T-cell (primary cell): ENCODE results near the gene MTHFD1. TPM values are rescaled to one million over a fixed set of nuclear protein-coding genes. Genes with fewer than 3 reads are reported as not detected.

Source experiments
- ATAC-seq, 4 experiments: fragments of 200-7000 bp in 3 of 4; fragments of 150-1000 bp in 1 of 4; cut with Tn5 transposase; replicated peaks in 1 of 4; 1 replicate in 3 of 4; 2 replicates in 1 of 4; pipeline ENCODE4 v1.10.0; 2021; ENCODE audit warnings: moderate library complexity in 3 of 4, mild to moderate bottlenecking in 2 of 4, moderate number of reproducible peaks in 1 of 4
- CTCF ChIA-PET, 2 donors: fragments of 300-600 bp; sonication (Branson Sonifier 250); formaldehyde crosslinking; loops; one replicate each; lab custom pipeline; 2022; ENCODE audit warnings: antibody characterized with exemption in 2 of 2; lab: Charles Lee
- POLR2A ChIA-PET, 2 donors: fragments of 300-600 bp; sonication (Branson Sonifier 250); formaldehyde crosslinking; loops; one replicate each; lab custom pipeline; 2022; ENCODE audit warnings: antibody characterized with exemption in 2 of 2; lab: Charles Lee
- DNase-seq, 35 experiments: peaks; one replicate each; pipeline versions ENCODE4 v3.0.0 to v3.0.0-alpha.2; 2013 to 2023
- H3K27ac ChIP-seq: one replicate; pipeline ENCODE4 v1.5.1; 2013; ENCODE audit warnings: low read length
- H3K27me3 ChIP-seq, 2 experiments: replicated peaks in 1 of 2; 1 replicate in 1 of 2; 2 replicates in 1 of 2; pipeline versions ENCODE4 v1.6.1 to v1.7.0; 2013; ENCODE audit warnings: low read length in 1 of 2, mixed read lengths in 1 of 2; ENCODE audit not compliant: control insufficient read depth in 2 of 2, insufficient read depth in 2 of 2; ENCODE audit errors: extremely low read depth in 1 of 2
- H3K36me3 ChIP-seq, 2 donors: 1 replicate in 1 of 2; 2 replicates in 1 of 2; pipeline versions ENCODE4 v1.6.1 to v1.7.0; 2013; ENCODE audit warnings: low read length in 1 of 2; ENCODE audit not compliant: control insufficient read depth in 2 of 2, insufficient read depth in 1 of 2; ENCODE audit errors: extremely low read depth in 1 of 2
- H3K4me1 ChIP-seq, 2 experiments: 1 replicate in 1 of 2; 2 replicates in 1 of 2; pipeline versions ENCODE4 v1.6.1 to v1.7.0; 2013; ENCODE audit warnings: low read length in 2 of 2, mixed read lengths in 1 of 2; ENCODE audit not compliant: insufficient read depth in 2 of 2, control insufficient read depth in 1 of 2; ENCODE audit errors: extremely low read depth in 1 of 2
- H3K4me3 ChIP-seq, 2 donors: 1 replicate in 1 of 2; 2 replicates in 1 of 2; pipeline versions ENCODE4 v1.5.1 to v1.7.0; 2013; ENCODE audit warnings: mild to moderate bottlenecking in 2 of 2, low read length in 1 of 2, moderate library complexity in 1 of 2; ENCODE audit not compliant: control insufficient read depth in 1 of 2; ENCODE audit errors: extremely low read depth in 1 of 2
- H3K9me3 ChIP-seq: 2 replicates; pipeline ENCODE4 v1.7.0; 2013
- H3K27ac Mint-ChIP-seq, 2 donors: one replicate each; pipeline ENCODE4 v1.8.0; 2020 to 2021; ENCODE audit warnings: mild to moderate bottlenecking in 2 of 2, mixed read lengths in 2 of 2
- H3K27me3 Mint-ChIP-seq, 2 donors: one replicate each; pipeline ENCODE4 v1.8.0; 2021 to 2022; ENCODE audit warnings: mixed read lengths in 2 of 2
- H3K36me3 Mint-ChIP-seq: one replicate; pipeline ENCODE4 v1.8.0; 2021; ENCODE audit warnings: mixed read lengths
- H3K4me1 Mint-ChIP-seq, 3 donors: one replicate each; pipeline ENCODE4 v1.8.0; 2020 to 2022; ENCODE audit warnings: mixed read lengths in 3 of 3, mild to moderate bottlenecking in 1 of 3
- H3K4me3 Mint-ChIP-seq, 3 donors: one replicate each; pipeline ENCODE4 v1.8.0; 2020 to 2022; ENCODE audit warnings: mild to moderate bottlenecking in 3 of 3, mixed read lengths in 3 of 3, moderate library complexity in 3 of 3
- H3K9me3 Mint-ChIP-seq, 3 donors: one replicate each; pipeline ENCODE4 v1.8.0; 2020 to 2022; ENCODE audit warnings: mixed read lengths in 3 of 3
- WGBS: methylation state at CpG from one replicate; pipeline ENCODE4 v1.1.5; 2013; ENCODE audit warnings: missing lambda C conversion rate; ENCODE audit not compliant: insufficient coverage; 5-methylcytosine and 5-hydroxymethylcytosine counted together
- total RNA-seq, 35 experiments: library from RNA in 6 of 35; stranded (reverse) in 6 of 35; fragments of 120-200 nt in 1 of 35; gene quantifications; one replicate each; pipeline versions ENCODE4 v1.2.1 to v1.2.4 and lab custom pipeline; 2013 to 2026

Gene MTHFD1
- total RNA-seq, 5 donors from 2014 or later (not counting 1 experiment from before 2014, with no cell fraction given), result 27.6 to 48.9 (median 43.4) TPM

DNA sequence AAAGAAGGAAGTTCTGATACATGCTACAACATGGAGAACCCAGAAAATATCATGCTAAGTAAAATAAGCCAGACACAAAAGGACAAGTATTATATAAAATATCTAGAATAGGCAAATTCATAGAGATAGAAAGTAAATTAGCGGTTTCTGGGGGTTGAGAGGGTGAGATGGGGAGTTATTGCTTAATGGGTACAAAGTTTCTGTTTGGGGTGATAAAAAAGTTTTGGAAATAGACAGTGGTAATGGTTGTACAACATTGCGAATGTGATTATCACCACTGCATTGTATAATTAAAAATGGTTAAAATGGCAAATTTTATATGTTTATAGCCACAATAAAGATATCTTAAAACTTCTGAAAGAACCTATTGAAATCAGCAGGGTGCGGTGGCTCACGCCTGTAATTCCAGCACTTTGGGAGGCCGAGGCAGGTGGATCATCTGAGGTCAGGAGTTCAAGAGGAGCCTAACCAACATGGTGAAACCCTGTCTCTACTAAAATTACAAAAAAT, 100.5 kb downstream of the MTHFD1 start:
- no peaks in the 10 kb centered on the region for H3K9me3 ChIP-seq
- H3K36me3 ChIP-seq, result peaks cover 9 to 59% of the 10 kb centered on the region in 2 donors
- DNase-seq (no peak), ATAC-seq (no peak)
- H3K9me3 Mint-ChIP-seq, result no peaks in the 10 kb centered on the region
- peak overlapping the region in 1 of 2 donors; percentile 69 for H3K27ac Mint-ChIP-seq
- ChIA-PET CTCF (interaction anchor here (0.6 to 1.2 kb wide), 3 partner anchors 13 to 55 kb away, joined by 3 to 8 read pairs (median 5); no protein-coding TSS in a partner anchor), POLR2A (interaction anchor here in 1 of 2 donors (0.6 to 1.1 kb wide), 3 partner anchors 9 to 1306 kb away, joined by 3 to 6 read pairs (median 4); no protein-coding TSS in a partner anchor)
- peaks cover 11% of the 10 kb centered on the region in 2 experiments for H3K4me1 ChIP-seq
- no peaks in the 10 kb centered on the region for H3K27me3 Mint-ChIP-seq
- H3K4me1 Mint-ChIP-seq, result peaks cover 38 to 52% (median 46%) of the 10 kb centered on the region in 3 donors
- H3K4me3 ChIP-seq, result no peak overlapping the region
- no peaks in the 10 kb centered on the region for H3K27me3 ChIP-seq
- peaks cover 42% of the 10 kb centered on the region for H3K36me3 Mint-ChIP-seq
- no peak overlapping the region for H3K27ac ChIP-seq
- no CpG with 5 or more reads among the region's 5 CpGs for WGBS
- no peak overlapping the region for H3K4me3 Mint-ChIP-seq

DNA sequence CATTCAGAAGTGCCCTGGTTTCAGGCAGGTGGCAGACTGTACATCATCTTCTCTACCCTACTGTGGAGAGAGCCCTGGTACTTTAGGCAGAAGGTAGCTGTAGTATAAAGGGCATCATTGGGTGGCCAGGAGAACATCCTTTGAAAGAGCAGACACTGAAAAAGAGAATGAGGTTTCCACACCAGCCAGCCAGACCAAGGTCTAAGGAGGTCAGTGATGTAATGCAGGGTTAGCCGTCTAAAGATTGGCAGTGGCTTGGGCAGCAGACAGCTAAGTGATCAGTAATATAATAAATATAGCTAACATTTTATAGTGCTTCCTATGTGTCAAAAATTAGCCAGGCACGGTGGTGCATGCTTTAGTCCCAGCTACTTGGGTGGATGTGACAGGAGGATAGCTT, 103.5 kb downstream of the MTHFD1 start:
- peaks cover 11 to 54% of the 10 kb centered on the region in 2 donors for H3K36me3 ChIP-seq
- no CpG with 5 or more reads among the region's 2 CpGs for WGBS
- no peak for ATAC-seq

DNA sequence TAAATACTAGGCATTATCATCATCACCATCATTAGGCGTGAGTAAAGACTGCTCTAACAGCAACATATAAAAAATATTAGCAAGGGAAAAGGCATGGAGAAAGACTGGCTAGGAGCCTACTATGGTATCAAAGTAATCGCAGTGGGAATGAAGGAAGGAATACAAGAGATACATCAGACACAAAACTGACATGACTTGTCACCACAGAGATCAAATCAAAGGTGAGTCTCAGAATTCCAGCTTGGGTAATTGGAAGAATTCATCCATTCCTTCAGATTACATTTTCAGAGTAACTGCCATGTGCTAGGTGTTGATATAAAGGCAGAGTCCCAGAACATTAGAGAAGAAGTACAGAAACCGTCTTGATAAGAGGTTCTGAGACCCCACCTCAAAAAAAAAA, 105.3 kb downstream of the MTHFD1 start:
- peak overlapping the region in 1 of 3 donors; percentile 1 for H3K4me3 Mint-ChIP-seq
- Histone ChIP-seq H3K36me3 (peaks cover 3 to 43% of the 10 kb centered on the region in 2 donors), H3K27me3 (no peaks in the 10 kb centered on the region), H3K4me1 (peaks cover 25 to 32% of the 10 kb centered on the region in 2 experiments), H3K9me3 (no peaks in the 10 kb centered on the region), H3K4me3 (no peak overlapping the region), H3K27ac (no peak overlapping the region)
- H3K27ac Mint-ChIP-seq, result peak overlapping the region; percentile 46 to 55
- no peaks in the 10 kb centered on the region for H3K27me3 Mint-ChIP-seq
- DNase-seq, result no peak
- peaks cover 72 to 73% (median 73%) of the 10 kb centered on the region in 3 donors for H3K4me1 Mint-ChIP-seq
- WGBS, result no CpG with 5 or more reads among the region's 3 CpGs
- ATAC-seq, result no peak
- no peaks in the 10 kb centered on the region for H3K9me3 Mint-ChIP-seq
- CTCF ChIA-PET, result interaction anchor here in 1 of 2 donors (0.6 to 2.0 kb wide), 5 partner anchors 8 to 736 kb away, joined by 3 to 8 read pairs (median 4); no protein-coding TSS in a partner anchor
- POLR2A ChIA-PET, result interaction anchor here (0.5 to 1.3 kb wide), 5 partner anchors 14 to 1030 kb away, joined by 3 to 4 read pairs (median 4); no protein-coding TSS in a partner anchor
- H3K36me3 Mint-ChIP-seq, result peaks cover 43% of the 10 kb centered on the region

More for the DNA sequence above, 103.5 kb downstream of the MTHFD1 start:
- no peak overlapping the region for H3K4me3 ChIP-seq
- H3K27ac ChIP-seq, result peak overlapping the region; percentile 3
- H3K4me3 Mint-ChIP-seq, result no peak overlapping the region
- no peaks in the 10 kb centered on the region for H3K9me3 Mint-ChIP-seq
- no peaks in the 10 kb centered on the region for H3K9me3 ChIP-seq
- H3K36me3 Mint-ChIP-seq, result peaks cover 50% of the 10 kb centered on the region
- peaks cover 64 to 68% (median 66%) of the 10 kb centered on the region in 3 donors for H3K4me1 Mint-ChIP-seq
- H3K27me3 ChIP-seq, result no peaks in the 10 kb centered on the region
- ChIA-PET POLR2A (no interaction called here), CTCF (interaction anchor here (0.6 to 2.2 kb wide), 4 partner anchors 10 to 23 kb away, joined by 3 to 6 read pairs (median 6); no protein-coding TSS in a partner anchor)
- peak overlapping the region in 1 of 2 donors; percentile 30 for H3K27ac Mint-ChIP-seq
- H3K4me1 ChIP-seq, result peaks cover 20% of the 10 kb centered on the region in 2 experiments
- no peak for DNase-seq
- H3K27me3 Mint-ChIP-seq, result no peaks in the 10 kb centered on the region

DNA sequence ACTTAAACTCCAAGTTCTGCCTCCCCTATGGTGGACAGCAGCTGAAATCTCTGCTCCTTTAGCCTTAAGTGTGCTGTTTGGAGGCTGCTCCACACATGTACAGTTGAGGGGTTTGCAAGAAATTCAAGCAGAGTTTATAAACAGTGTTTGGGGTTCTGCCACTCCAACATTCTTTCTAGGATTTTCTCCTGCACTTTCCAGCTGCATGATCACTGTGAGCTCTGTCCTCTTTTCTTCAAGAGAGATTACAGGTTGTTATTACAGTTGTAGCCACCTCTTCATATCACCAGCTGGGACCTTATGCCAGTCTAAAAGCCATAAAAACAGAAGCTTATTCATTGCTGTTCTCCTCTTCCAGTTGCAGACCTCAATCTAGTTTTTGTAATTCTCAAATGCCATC, 107.1 kb downstream of the MTHFD1 start:
- Mint-ChIP-seq H3K27ac (peak overlapping the region in 1 of 2 donors; percentile 40), H3K4me1 (peaks cover 84 to 86% (median 86%) of the 10 kb centered on the region in 3 donors), H3K36me3 (peaks cover 46% of the 10 kb centered on the region), H3K9me3 (no peaks in the 10 kb centered on the region), H3K4me3 (peak overlapping the region in 1 of 3 donors; percentile 22), H3K27me3 (no peaks in the 10 kb centered on the region)
- Histone ChIP-seq H3K27me3 (no peaks in the 10 kb centered on the region), H3K27ac (no peak overlapping the region), H3K4me3 (no peak overlapping the region), H3K36me3 (peaks cover 3 to 35% of the 10 kb centered on the region in 2 donors), H3K4me1 (peaks cover 34 to 44% of the 10 kb centered on the region in 2 experiments), H3K9me3 (no peaks in the 10 kb centered on the region)
- ATAC-seq (no peak), DNase-seq (no peak)
- POLR2A ChIA-PET, result interaction anchor here in 1 of 2 donors (0.6 kb wide), 1 partner anchor 23 kb away, joined by 3 read pairs; no protein-coding TSS in a partner anchor
- CTCF ChIA-PET, result interaction anchor here in 1 of 2 donors (0.8 to 1.9 kb wide), 4 partner anchors 10 to 151 kb away, joined by 3 to 4 read pairs (median 4); no protein-coding TSS in a partner anchor

DNA sequence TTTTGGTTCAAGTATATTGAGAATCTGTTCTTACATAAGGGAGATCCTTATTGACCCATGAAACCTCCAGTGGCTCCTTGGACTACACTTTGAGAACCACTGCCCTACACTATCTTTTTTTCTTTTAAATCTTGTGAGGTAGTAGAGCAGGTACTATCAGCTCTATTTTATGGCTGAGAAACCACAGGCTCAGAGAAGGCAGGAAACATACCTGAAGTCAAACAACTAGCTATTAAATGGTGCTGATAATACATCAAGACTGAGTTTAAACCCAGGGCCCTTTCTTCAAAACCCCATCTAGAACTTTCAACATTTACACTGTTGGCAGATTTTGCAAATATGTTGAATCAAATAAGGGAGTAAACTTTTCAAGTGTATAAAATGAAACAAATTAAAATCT, 108.6 kb downstream of the MTHFD1 start:
- POLR2A ChIA-PET, result interaction anchor here (0.6 to 1.6 kb wide), 4 partner anchors 10 to 109 kb away, joined by 3 to 5 read pairs (median 3); no protein-coding TSS in a partner anchor
- Mint-ChIP-seq H3K4me3 (peak overlapping the region; percentile 11 to 53 (median 13)), H3K4me1 (peaks cover 81 to 89% (median 81%) of the 10 kb centered on the region in 3 donors), H3K27ac (peak overlapping the region; percentile 72 to 79), H3K27me3 (no peaks in the 10 kb centered on the region), H3K9me3 (no peaks in the 10 kb centered on the region), H3K36me3 (peaks cover 32% of the 10 kb centered on the region)
- Histone ChIP-seq H3K27ac (peak overlapping the region; percentile 24), H3K36me3 (peaks cover 3 to 26% of the 10 kb centered on the region in 2 donors), H3K9me3 (no peaks in the 10 kb centered on the region), H3K4me1 (peaks cover 36 to 51% of the 10 kb centered on the region in 2 experiments), H3K27me3 (no peaks in the 10 kb centered on the region), H3K4me3 (no peak overlapping the region)
- peak in 2 of 4 experiments; percentile 30 to 42 for ATAC-seq
- CTCF ChIA-PET, result interaction anchor here (0.7 to 2.1 kb wide), 9 partner anchors 9 to 66 kb away, joined by 3 to 18 read pairs (median 4); no protein-coding TSS in a partner anchor
- DNase-seq, result no peak

DNA sequence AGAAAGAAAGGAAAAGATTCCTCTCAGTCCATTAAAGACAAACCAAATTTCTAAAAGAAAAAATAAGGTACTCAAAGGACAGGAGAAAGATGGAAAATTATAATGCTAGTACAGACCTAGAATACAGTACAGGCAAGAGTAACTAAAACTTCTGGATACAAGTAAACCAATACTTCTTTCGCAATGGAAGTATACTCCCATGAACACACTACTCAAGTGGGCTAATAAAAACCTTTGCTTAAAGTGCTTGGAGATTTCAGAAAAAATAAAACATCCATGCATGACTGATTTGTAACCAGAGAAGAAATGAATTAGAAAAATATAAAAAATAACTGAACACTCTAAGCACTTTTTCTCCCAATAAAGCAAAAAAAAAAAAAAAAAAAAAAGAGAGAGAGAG, 111.9 kb downstream of the MTHFD1 start:
- peak overlapping the region; percentile 97 to 99 for H3K27ac Mint-ChIP-seq
- DNase-seq (no peak), ATAC-seq (no peak)
- peaks cover 43 to 48% of the 10 kb centered on the region in 2 experiments for H3K4me1 ChIP-seq
- CTCF ChIA-PET, result interaction anchor here in 1 of 2 donors (0.6 to 3.6 kb wide), 3 partner anchors 11 to 26 kb away, joined by 3 to 28 read pairs (median 6); no protein-coding TSS in a partner anchor
- H3K27ac ChIP-seq, result peak overlapping the region; percentile 100
- H3K4me1 Mint-ChIP-seq, result peaks cover 58 to 72% (median 69%) of the 10 kb centered on the region in 3 donors
- H3K9me3 Mint-ChIP-seq, result no peaks in the 10 kb centered on the region
- POLR2A ChIA-PET, result no interaction called here
- no peaks in the 10 kb centered on the region for H3K27me3 Mint-ChIP-seq
- peaks cover 23% of the 10 kb centered on the region for H3K36me3 Mint-ChIP-seq
- H3K4me3 ChIP-seq, result peak overlapping the region in 1 of 2 donors; percentile 15
- H3K27me3 ChIP-seq, result no peaks in the 10 kb centered on the region
- no CpG with 5 or more reads among the region's 1 CpG for WGBS
- no peaks in the 10 kb centered on the region for H3K9me3 ChIP-seq
- H3K4me3 Mint-ChIP-seq, result peak overlapping the region; percentile 78 to 92 (median 91)
- H3K36me3 ChIP-seq, result peaks cover 3 to 11% of the 10 kb centered on the region in 2 donors
